Measurements from ENCODE around the gene GEMIN7.

GEMIN7 gene

GRCh38 chr19:45133661-45134060 lies 54.6 kb downstream of the GEMIN7 start:
- no peak for FAIRE-seq

- FAIRE-seq: no peak
These were observed 56.3 kb downstream of the GEMIN7 start for GRCh38 chr19:45135176-45135885.

- FAIRE-seq: no peak
These were observed 57.6 kb downstream of the GEMIN7 start for GRCh38 chr19:45136507-45137178.

GRCh38 chr19:45137179-45137761 lies 58.2 kb downstream of the GEMIN7 start:
- FAIRE-seq: no peak

GRCh38 chr19:45138303-45138751 lies 59.3 kb downstream of the GEMIN7 start:
- no peak for FAIRE-seq

- no peak for FAIRE-seq
These were observed 60.5 kb downstream of the GEMIN7 start for GRCh38 chr19:45139286-45140143.

GRCh38 chr19:45140144-45140503 lies 61.1 kb downstream of the GEMIN7 start:
- no peak for FAIRE-seq

- FAIRE-seq: no peak
These were observed 61.5 kb downstream of the GEMIN7 start for GRCh38 chr19:45140533-45140932.
